ENCODE data around the gene SARM1.

GRCh38 chr17:28446716-28447395 is 75.4 kb downstream of the SARM1 start:
- TF ChIP-seq EGR1 (IDR thresholded peaks at IDR 0.05), result no peak
- TF ChIP-seq RAD21 (IDR thresholded peaks at IDR 0.05; ENCODE audit: low read depth), result no peak
- no peak for TF ChIP-seq USF1 (IDR thresholded peaks at IDR 0.05)
- no peak for TF ChIP-seq EP300 (IDR thresholded peaks at IDR 0.05; ENCODE audit: borderline replicate concordance)
